Astrocyte of the cerebellum (primary cell): Measurements from ENCODE around the gene GOLM1.
"Not testable (repeated sequence)": the region's sequence is repeated elsewhere in the genome, so short reads cannot be mapped to it uniquely, and the experiment has no call there.

Experiments
- DNase-seq: peaks from one replicate; pipeline ENCODE4 v3.0.0-alpha.2; 2011; ENCODE audit warnings: low read depth
- H3K4me3 ChIP-seq: 2 replicates; pipeline ENCODE4 v1.5.1; 2011; ENCODE audit warnings: mild to moderate bottlenecking, low read depth, low read length, moderate library complexity
- CTCF ChIP-seq: IDR thresholded peaks from 2 replicates; pipeline ENCODE4 v1.5.1; 2012; ENCODE audit warnings: low read length, low read depth, moderate library complexity, mild to moderate bottlenecking; ENCODE audit errors: missing control alignments
- in situ Hi-C: cut with HindIII; loops from 2 replicates; pipeline ENCODE4 v1.10.0; 2017; ENCODE audit warnings: low sequenced_read_pairs

GOLM1 gene

GRCh38 chr9:86061972-86062739 lies 37.2 kb downstream of the GOLM1 start:
- H3K4me3 ChIP-seq: no peak overlapping the region
- in situ Hi-C loops: no loop called here
- no peak for TF ChIP-seq CTCF
- no peak for DNase-seq

- in situ Hi-C loops: no loop called here
- TF ChIP-seq CTCF: no peak
- DNase-seq: no peak
- H3K4me3 ChIP-seq: no peak overlapping the region
These were observed 41.9 kb downstream of the GOLM1 start for GRCh38 chr9:86057491-86057890.

- TF ChIP-seq CTCF: no peak
- no peak for DNase-seq
These were observed 44.7 kb downstream of the GOLM1 start for GRCh38 chr9:86054695-86055094.

GRCh38 chr9:86052556-86053468 lies 46.5 kb downstream of the GOLM1 start:
- no peak overlapping the region for H3K4me3 ChIP-seq
- TF ChIP-seq CTCF: no peak
- DNase-seq: no peak
- in situ Hi-C loops: no loop called here

More at GRCh38 chr9:86054695-86055094, 44.7 kb downstream of the GOLM1 start:
- in situ Hi-C loops: no loop called here
- H3K4me3 ChIP-seq: no peak overlapping the region

- in situ Hi-C loops, H3K4me3 ChIP-seq, DNase-seq: not testable (repeated sequence)
These were observed 51.2 kb downstream of the GOLM1 start for GRCh38 chr9:86048018-86048742.

- no peak overlapping the region for H3K4me3 ChIP-seq
- in situ Hi-C loops: no loop called here
- no peak for TF ChIP-seq CTCF
- no peak for DNase-seq
These were observed 52.0 kb downstream of the GOLM1 start for GRCh38 chr9:86047361-86047760.
